ENCODE data around the gene ANKDD1A.

GRCh38 chr15:64981812-64982431 lies 70.2 kb downstream of the ANKDD1A start:
- TF ChIP-seq CTCF (IDR thresholded peaks at IDR 0.05) (no peak), POLR2A (IDR thresholded peaks at IDR 0.05) (no peak)
